Smooth muscle cell (in vitro differentiated cells): Measurements from ENCODE around the gene GRID2. TPM values are rescaled to one million over a fixed set of nuclear protein-coding genes. Genes with fewer than 3 reads are reported as not detected.

Experiments used
- DNase-seq: peaks from one replicate; lab custom pipeline; 2025; ENCODE audit not compliant: unreplicated experiment; lab: John Stamatoyannopoulos, UW
- H2AFZ ChIP-seq: fragments of 200-600 bp; sonication (generic); 2 replicates; pipeline ENCODE4 v1.6.0; 2016; ENCODE audit warnings: antibody characterized with exemption, low read depth, mild to moderate bottlenecking
- H3F3A ChIP-seq: fragments of 200-600 bp; sonication (generic); 2 replicates; pipeline ENCODE4 v1.6.0; 2017; ENCODE audit warnings: antibody characterized with exemption, low read depth
- H3K27ac ChIP-seq: fragments of 200-600 bp; sonication (generic); 2 replicates; pipeline ENCODE4 v1.5.1; 2016; ENCODE audit warnings: low read depth, mild to moderate bottlenecking
- H3K27me3 ChIP-seq: fragments of 200-600 bp; sonication (generic); 2 replicates; pipeline ENCODE4 v1.6.1; 2016; ENCODE audit warnings: low read depth, mild to moderate bottlenecking
- H3K36me3 ChIP-seq: fragments of 200-600 bp; sonication (generic); 2 replicates; pipeline ENCODE4 v1.5.1; 2016; ENCODE audit warnings: low read depth
- H3K4me1 ChIP-seq: fragments of 200-600 bp; sonication (generic); 2 replicates; pipeline ENCODE4 v1.5.1; 2016; ENCODE audit warnings: low read depth
- H3K4me2 ChIP-seq: fragments of 200-600 bp; sonication (generic); 2 replicates; pipeline ENCODE4 v1.6.0; 2016; ENCODE audit warnings: mild to moderate bottlenecking
- H3K4me3 ChIP-seq: fragments of 200-600 bp; sonication (generic); 2 replicates; pipeline ENCODE4 v1.5.1; 2016; ENCODE audit warnings: mild to moderate bottlenecking
- H3K79me2 ChIP-seq: fragments of 200-600 bp; sonication (generic); 2 replicates; pipeline ENCODE4 v1.6.0; 2016; ENCODE audit warnings: low read depth, mild to moderate bottlenecking
- H3K9ac ChIP-seq: fragments of 200-600 bp; sonication (generic); 2 replicates; pipeline ENCODE4 v1.6.0; 2016; ENCODE audit warnings: low read depth
- H3K9me3 ChIP-seq: fragments of 200-600 bp; sonication (generic); replicated peaks from 2 replicates; pipeline ENCODE4 v1.5.1; 2016; ENCODE audit warnings: low read depth
- H4K20me1 ChIP-seq: fragments of 200-600 bp; sonication (generic); 2 replicates; pipeline ENCODE4 v1.6.0; 2016; ENCODE audit warnings: low read depth
- CTCF ChIP-seq: fragments of 200-600 bp; sonication (generic); IDR thresholded peaks from 2 replicates; pipeline ENCODE4 v1.5.1; 2017; ENCODE audit warnings: borderline replicate concordance, mild to moderate bottlenecking, antibody characterized with exemption; ENCODE audit not compliant: insufficient read depth, poor library complexity, severe bottlenecking
- WGBS: methylation state at CpG from one replicate; pipeline ENCODE4 v1.1.7; 2016; ENCODE audit warnings: low lambda C conversion rate; 5-methylcytosine and 5-hydroxymethylcytosine counted together
- polyA plus RNA-seq: library from polyadenylated mRNA; unstranded; fragments of >200 nt; fragmentation: Nextera tagmentation; extraction: Ambion mirVana; gene quantifications from 2 replicates; pipeline ENCODE4 v1.2.1, GENCODE V29; 2016
- total RNA-seq: library from RNA; depleted of rRNA; stranded (reverse); fragments of >200 nt; gene quantifications from 2 replicates; pipeline ENCODE4 v1.2.3, GENCODE V29; 2014

The GRID2 gene
- total and polyA plus RNA-seq, 2 experiments from 2014 or later: 1.2 TPM; not detected in 1

- Histone ChIP-seq H3K9ac (no peak overlapping the region), H3K4me2 (no peak overlapping the region), H3K79me2 (no peaks in the 10 kb centered on the region), H2AFZ (no peak overlapping the region), H3K9me3 (no peaks in the 10 kb centered on the region), H4K20me1 (no peaks in the 10 kb centered on the region), H3K36me3 (no peaks in the 10 kb centered on the region), H3F3A (no peaks in the 10 kb centered on the region), H3K27me3 (no peaks in the 10 kb centered on the region), H3K4me1 (no peaks in the 10 kb centered on the region), H3K4me3 (no peak overlapping the region), H3K27ac (no peak overlapping the region)
- TF ChIP-seq CTCF: no peak
- WGBS: 76% methylated on average over 1 of the region's 1 CpG
- DNase-seq: no peak
These were observed 247.8 kb downstream of the GRID2 start for GRCh38 chr4:92551616-92552015.

GRCh38 chr4:92566269-92566668, 262.5 kb downstream of the GRID2 start:
- Histone ChIP-seq H3K79me2 (no peaks in the 10 kb centered on the region), H3K36me3 (no peaks in the 10 kb centered on the region), H3K4me2 (no peak overlapping the region), H4K20me1 (no peaks in the 10 kb centered on the region), H3K4me1 (no peaks in the 10 kb centered on the region), H3K9me3 (no peaks in the 10 kb centered on the region), H3K27me3 (no peaks in the 10 kb centered on the region), H3K27ac (no peak overlapping the region), H2AFZ (no peak overlapping the region), H3F3A (no peaks in the 10 kb centered on the region), H3K4me3 (no peak overlapping the region), H3K9ac (no peak overlapping the region)
- no peak for TF ChIP-seq CTCF
- no peak for DNase-seq
- 93% methylated on average over 3 of the region's 3 CpGs for WGBS

GRCh38 chr4:92580816-92581215, 277.1 kb downstream of the GRID2 start:
- H3K9me3 ChIP-seq: no peaks in the 10 kb centered on the region
- no peaks in the 10 kb centered on the region for H3K36me3 ChIP-seq
- TF ChIP-seq CTCF: no peak
- H3K27ac ChIP-seq: no peak overlapping the region
- no peak overlapping the region for H3K4me3 ChIP-seq
- H4K20me1 ChIP-seq: no peaks in the 10 kb centered on the region
- no peaks in the 10 kb centered on the region for H3F3A ChIP-seq
- no peaks in the 10 kb centered on the region for H3K27me3 ChIP-seq
- H3K9ac ChIP-seq: no peak overlapping the region
- H3K4me1 ChIP-seq: no peaks in the 10 kb centered on the region
- DNase-seq: no peak
- H2AFZ ChIP-seq: no peak overlapping the region
- no peak overlapping the region for H3K4me2 ChIP-seq
- WGBS: 93% methylated on average over 1 of the region's 1 CpG
- H3K79me2 ChIP-seq: no peaks in the 10 kb centered on the region

- H3F3A ChIP-seq: no peaks in the 10 kb centered on the region
- H3K79me2 ChIP-seq: no peaks in the 10 kb centered on the region
- no peaks in the 10 kb centered on the region for H3K27me3 ChIP-seq
- no peak overlapping the region for H3K4me3 ChIP-seq
- no peak overlapping the region for H2AFZ ChIP-seq
- H3K4me1 ChIP-seq: no peaks in the 10 kb centered on the region
- 85% methylated on average over 2 of the region's 2 CpGs for WGBS
- no peak overlapping the region for H3K4me2 ChIP-seq
- H3K9me3 ChIP-seq: no peaks in the 10 kb centered on the region
- no peak for DNase-seq
- no peak for TF ChIP-seq CTCF
- no peak overlapping the region for H3K9ac ChIP-seq
- H3K27ac ChIP-seq: no peak overlapping the region
- H3K36me3 ChIP-seq: no peaks in the 10 kb centered on the region
- no peaks in the 10 kb centered on the region for H4K20me1 ChIP-seq
These were observed 295.3 kb downstream of the GRID2 start for GRCh38 chr4:92599044-92599443.
